Measurements from ENCODE around the gene TBL1X.

TBL1X gene

GRCh38 chrX:9638871-9639270 is 174.0 kb downstream of the TBL1X start:
- DNase-seq, result no peak

- no peak for DNase-seq
Observed at GRCh38 chrX:9642270-9642995, 177.6 kb downstream of the TBL1X start.

GRCh38 chrX:9643807-9644206 is 178.9 kb downstream of the TBL1X start:
- DNase-seq, result no peak

GRCh38 chrX:9644335-9644734 is 179.5 kb downstream of the TBL1X start:
- DNase-seq, result peak in 1 of 2 experiments; percentile 1

GRCh38 chrX:9646471-9647224 is 181.8 kb downstream of the TBL1X start:
- no peak for DNase-seq

- no peak for DNase-seq
Observed at GRCh38 chrX:9647431-9647830, 182.6 kb downstream of the TBL1X start.

- DNase-seq, result no peak
Observed at GRCh38 chrX:9650091-9650490, 185.2 kb downstream of the TBL1X start.

GRCh38 chrX:9651737-9652136 is 186.9 kb downstream of the TBL1X start:
- DNase-seq, result no peak

- DNase-seq, result no peak
Observed at GRCh38 chrX:9654929-9655328, 190.1 kb downstream of the TBL1X start.

GRCh38 chrX:9656277-9656676 is 191.4 kb downstream of the TBL1X start:
- no peak for DNase-seq

- DNase-seq, result no peak
Observed at GRCh38 chrX:9656871-9657270, 192.0 kb downstream of the TBL1X start.

- no peak for DNase-seq
Observed at GRCh38 chrX:9657590-9658256, 192.9 kb downstream of the TBL1X start.

- DNase-seq, result no peak
Observed at GRCh38 chrX:9658409-9658808, 193.6 kb downstream of the TBL1X start.

- no peak for DNase-seq
Observed at GRCh38 chrX:9659571-9660195, 194.8 kb downstream of the TBL1X start.

- DNase-seq, result no peak
Observed at GRCh38 chrX:9662148-9662547, 197.3 kb downstream of the TBL1X start.

- DNase-seq, result no peak
Observed at GRCh38 chrX:9663216-9663615, 198.4 kb downstream of the TBL1X start.

- no peak for DNase-seq
Observed at GRCh38 chrX:9664224-9664623, 199.4 kb downstream of the TBL1X start.

- no peak for DNase-seq
Observed at GRCh38 chrX:9665113-9665512, 200.3 kb downstream of the TBL1X start.

- no peak for DNase-seq
Observed at GRCh38 chrX:9668537-9668936, 203.7 kb downstream of the TBL1X start.

GRCh38 chrX:9670136-9670814 is 205.4 kb downstream of the TBL1X start:
- DNase-seq, result no peak

GRCh38 chrX:9671998-9672397 is 207.1 kb downstream of the TBL1X start:
- DNase-seq, result no peak

- DNase-seq, result no peak
Observed at GRCh38 chrX:9676306-9676705, 211.4 kb downstream of the TBL1X start.

- DNase-seq, result no peak
Observed at GRCh38 chrX:9676738-9677097, 211.9 kb downstream of the TBL1X start.
